ENCODE measurements around the gene WDR7. TPM values are rescaled to one million over a fixed set of nuclear protein-coding genes. Genes with fewer than 3 reads are reported as not detected.

WDR7 gene
- total RNA-seq, 1 experiment from 2014 or later: 11.5 TPM

DNA sequence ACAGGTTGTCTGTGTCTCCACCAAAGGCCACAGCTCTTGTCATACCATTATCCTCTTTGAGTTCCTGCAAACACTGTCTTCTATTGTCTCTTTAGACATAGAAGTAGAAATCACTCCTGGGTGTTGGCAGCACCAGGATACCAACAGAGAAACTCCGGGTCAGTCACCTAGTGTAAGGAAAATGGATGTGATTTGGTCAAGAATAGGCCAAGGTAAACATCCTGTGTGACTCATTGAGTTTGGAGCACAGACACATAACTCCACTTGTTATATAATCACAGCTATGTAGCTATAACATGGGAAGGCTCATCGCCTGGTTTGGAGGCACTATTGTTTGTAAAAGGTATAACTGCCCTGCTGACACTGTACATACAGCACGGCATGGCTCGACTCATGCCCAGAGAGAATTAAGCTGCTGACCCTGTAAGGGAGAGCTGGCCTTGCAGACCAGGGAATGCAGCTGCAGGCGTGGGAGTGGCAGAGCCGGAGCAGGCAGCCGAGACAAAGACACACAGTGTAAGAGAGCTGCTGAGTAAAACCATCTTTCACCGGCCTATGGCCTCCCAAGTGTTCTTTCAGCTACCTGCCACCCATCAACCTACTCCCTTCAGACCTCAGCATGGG, 9.3 kb upstream of the WDR7 start:
- BruUV-seq (replicated peaks): no TSS peak
- intact Hi-C loops (cut with micrococcal nuclease): no loop called here
- CTCF ChIA-PET: no interaction called here

DNA sequence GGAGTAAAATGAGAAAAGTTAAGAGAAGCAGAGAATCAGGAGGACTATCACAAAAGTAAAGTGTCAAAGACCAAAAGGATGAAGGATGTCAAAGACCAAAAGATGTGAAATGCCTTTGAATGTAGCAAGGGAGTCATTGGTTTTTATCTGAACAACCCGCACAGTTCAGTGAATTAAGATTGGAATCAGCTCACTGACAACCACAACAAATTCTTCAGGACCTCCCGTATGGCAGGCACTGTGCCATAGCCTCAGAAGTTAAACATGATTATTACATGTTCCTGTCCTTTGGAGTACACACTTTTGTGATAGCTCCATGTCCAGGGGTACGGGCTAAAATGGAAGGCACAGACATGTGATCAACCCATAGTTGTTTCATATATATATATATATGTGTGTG, 7.8 kb upstream of the WDR7 start:
- CTCF ChIA-PET: no interaction called here
- Histone ChIP-seq H3K9me3 (ENCODE audit: control insufficient read depth in 1 of 2, insufficient read depth in 1 of 2, low read depth in 1 of 2, low read length in 2 of 2) (no peaks in the 10 kb centered on the region), H2AFZ (ENCODE audit: low read depth, low read length, poor library complexity, severe bottlenecking) (no peak overlapping the region), H3K9me2 (ENCODE audit: insufficient read depth) (no peaks in the 10 kb centered on the region), H3K79me2 (ENCODE audit: insufficient read depth, low read length) (no peaks in the 10 kb centered on the region), H3K27ac (ENCODE audit: low read depth, low read length) (no peak overlapping the region), H3K4me1 (ENCODE audit: control insufficient read depth in 1 of 2, insufficient read depth in 2 of 2, low read length in 2 of 2) (peaks cover 4 to 17% of the 10 kb centered on the region in 2 experiments; a peak in 3 of 4 replicates), H3K4me3 (replicated peaks in 1 of 2; ENCODE audit: low read depth in 1 of 2, low read length in 2 of 2) (no peak overlapping the region), H3K4me2 (ENCODE audit: low read length) (no peak overlapping the region), H3K36me3 (ENCODE audit: control insufficient read depth in 1 of 2, insufficient read depth in 2 of 2, low read length in 2 of 2) (no peaks in the 10 kb centered on the region), H4K20me1 (ENCODE audit: insufficient read depth) (no peaks in the 10 kb centered on the region), H3K9ac (ENCODE audit: low read length) (no peak overlapping the region), H3K27me3 (ENCODE audit: insufficient read depth, low read length) (no peaks in the 10 kb centered on the region)
- POLR2A ChIA-PET: no interaction called here
- DNase-seq (ENCODE audit: low read depth, low spot score) (no peak), ATAC-seq (no peak)
- no TSS peak for BruUV-seq (replicated peaks)
- RAD21 ChIA-PET (ENCODE audit: low non-redundant PET in 1 of 2, low total read pairs in 2 of 2, uncharacterized antibody in 2 of 2, unreplicated experiment in 2 of 2): no interaction called here
- intact Hi-C loops (cut with micrococcal nuclease): no loop called here
- TF ChIP-seq SIN3A (IDR thresholded peaks at IDR 0.05; ENCODE audit: low read depth): no peak
- TF ChIP-seq REST (IDR thresholded peaks at IDR 0.05; ENCODE audit: low read depth): no peak
- no peak for TF ChIP-seq ELF1 (IDR thresholded peaks at IDR 0.05; ENCODE audit: borderline replicate concordance, low read depth)
- no peak for TF ChIP-seq POLR2AphosphoS5 (IDR thresholded peaks at IDR 0.05; ENCODE audit: low read depth, low read length)
- TF ChIP-seq POLR2A (IDR thresholded peaks at IDR 0.05; ENCODE audit: borderline replicate concordance, extremely low read depth, insufficient read depth, insufficient read length): no peak
- TF ChIP-seq EZH2 (IDR thresholded peaks at IDR 0.05): no peak
- TF ChIP-seq, protein P1, sequence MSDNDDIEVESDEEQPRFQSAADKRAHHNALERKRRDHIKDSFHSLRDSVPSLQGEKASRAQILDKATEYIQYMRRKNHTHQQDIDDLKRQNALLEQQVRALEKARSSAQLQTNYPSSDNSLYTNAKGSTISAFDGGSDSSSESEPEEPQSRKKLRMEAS (IDR thresholded peaks at IDR 0.05): no peak
- TF ChIP-seq SP1 (IDR thresholded peaks at IDR 0.05; ENCODE audit: low read depth): no peak
- no peak for TF ChIP-seq RAD21 (IDR thresholded peaks at IDR 0.05; ENCODE audit: low read depth)
- TF ChIP-seq ZNF274 (IDR thresholded peaks at IDR 0.05; ENCODE audit: low read depth, low read length): no peak
- no peak for TF ChIP-seq ATF3 (IDR thresholded peaks at IDR 0.05)
- TF ChIP-seq EGR1 (IDR thresholded peaks at IDR 0.05; ENCODE audit: low read depth): no peak

More for the DNA sequence above, 9.3 kb upstream of the WDR7 start:
- Histone ChIP-seq H3K9me3 (ENCODE audit: control insufficient read depth in 1 of 2, insufficient read depth in 1 of 2, low read depth in 1 of 2, low read length in 2 of 2) (no peaks in the 10 kb centered on the region), H3K4me1 (ENCODE audit: control insufficient read depth in 1 of 2, insufficient read depth in 2 of 2, low read length in 2 of 2) (peaks cover 5 to 23% of the 10 kb centered on the region in 2 experiments; a peak in 3 of 4 replicates), H3K9ac (ENCODE audit: low read length) (no peak overlapping the region), H3K36me3 (ENCODE audit: control insufficient read depth in 1 of 2, insufficient read depth in 2 of 2, low read length in 2 of 2) (no peaks in the 10 kb centered on the region), H3K27me3 (ENCODE audit: insufficient read depth, low read length) (no peaks in the 10 kb centered on the region), H3K4me2 (ENCODE audit: low read length) (peak overlapping the region; percentile 14; the same call in 1 of the 2 replicates), H3K9me2 (ENCODE audit: insufficient read depth) (no peaks in the 10 kb centered on the region), H3K27ac (ENCODE audit: low read depth, low read length) (no peak overlapping the region), H4K20me1 (ENCODE audit: insufficient read depth) (no peaks in the 10 kb centered on the region), H3K79me2 (ENCODE audit: insufficient read depth, low read length) (peaks cover 15% of the 10 kb centered on the region), H2AFZ (ENCODE audit: low read depth, low read length, poor library complexity, severe bottlenecking) (no peak overlapping the region), H3K4me3 (replicated peaks in 1 of 2; ENCODE audit: low read depth in 1 of 2, low read length in 2 of 2) (no peak overlapping the region)
- ATAC-seq (no peak), DNase-seq (ENCODE audit: low read depth, low spot score) (no peak)
- POLR2A ChIA-PET: interaction anchor here (1.2 kb wide), 1 partner anchor 9 kb away, joined by 3 read pairs; the partner anchor contains the start of gene WDR7
- RAD21 ChIA-PET (ENCODE audit: low non-redundant PET in 1 of 2, low total read pairs in 2 of 2, uncharacterized antibody in 2 of 2, unreplicated experiment in 2 of 2): no interaction called here
- TF ChIP-seq, protein P2, sequence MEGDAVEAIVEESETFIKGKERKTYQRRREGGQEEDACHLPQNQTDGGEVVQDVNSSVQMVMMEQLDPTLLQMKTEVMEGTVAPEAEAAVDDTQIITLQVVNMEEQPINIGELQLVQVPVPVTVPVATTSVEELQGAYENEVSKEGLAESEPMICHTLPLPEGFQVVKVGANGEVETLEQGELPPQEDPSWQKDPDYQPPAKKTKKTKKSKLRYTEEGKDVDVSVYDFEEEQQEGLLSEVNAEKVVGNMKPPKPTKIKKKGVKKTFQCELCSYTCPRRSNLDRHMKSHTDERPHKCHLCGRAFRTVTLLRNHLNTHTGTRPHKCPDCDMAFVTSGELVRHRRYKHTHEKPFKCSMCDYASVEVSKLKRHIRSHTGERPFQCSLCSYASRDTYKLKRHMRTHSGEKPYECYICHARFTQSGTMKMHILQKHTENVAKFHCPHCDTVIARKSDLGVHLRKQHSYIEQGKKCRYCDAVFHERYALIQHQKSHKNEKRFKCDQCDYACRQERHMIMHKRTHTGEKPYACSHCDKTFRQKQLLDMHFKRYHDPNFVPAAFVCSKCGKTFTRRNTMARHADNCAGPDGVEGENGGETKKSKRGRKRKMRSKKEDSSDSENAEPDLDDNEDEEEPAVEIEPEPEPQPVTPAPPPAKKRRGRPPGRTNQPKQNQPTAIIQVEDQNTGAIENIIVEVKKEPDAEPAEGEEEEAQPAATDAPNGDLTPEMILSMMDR (IDR thresholded peaks at IDR 0.05 in 2 of 3, conservative IDR thresholded peaks at IDR 0.05 in 1 of 3; ENCODE audit: borderline replicate concordance in 1 of 3, insufficient read depth in 1 of 3, low read depth in 2 of 3, low read length in 2 of 3): no peak
- TF ChIP-seq EZH2phosphoT487 (IDR thresholded peaks at IDR 0.05; ENCODE audit: borderline replicate concordance): no peak
